Measurements from ENCODE around the gene PRKCI.

- TF ChIP-seq, protein P1, sequence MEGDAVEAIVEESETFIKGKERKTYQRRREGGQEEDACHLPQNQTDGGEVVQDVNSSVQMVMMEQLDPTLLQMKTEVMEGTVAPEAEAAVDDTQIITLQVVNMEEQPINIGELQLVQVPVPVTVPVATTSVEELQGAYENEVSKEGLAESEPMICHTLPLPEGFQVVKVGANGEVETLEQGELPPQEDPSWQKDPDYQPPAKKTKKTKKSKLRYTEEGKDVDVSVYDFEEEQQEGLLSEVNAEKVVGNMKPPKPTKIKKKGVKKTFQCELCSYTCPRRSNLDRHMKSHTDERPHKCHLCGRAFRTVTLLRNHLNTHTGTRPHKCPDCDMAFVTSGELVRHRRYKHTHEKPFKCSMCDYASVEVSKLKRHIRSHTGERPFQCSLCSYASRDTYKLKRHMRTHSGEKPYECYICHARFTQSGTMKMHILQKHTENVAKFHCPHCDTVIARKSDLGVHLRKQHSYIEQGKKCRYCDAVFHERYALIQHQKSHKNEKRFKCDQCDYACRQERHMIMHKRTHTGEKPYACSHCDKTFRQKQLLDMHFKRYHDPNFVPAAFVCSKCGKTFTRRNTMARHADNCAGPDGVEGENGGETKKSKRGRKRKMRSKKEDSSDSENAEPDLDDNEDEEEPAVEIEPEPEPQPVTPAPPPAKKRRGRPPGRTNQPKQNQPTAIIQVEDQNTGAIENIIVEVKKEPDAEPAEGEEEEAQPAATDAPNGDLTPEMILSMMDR (IDR thresholded peaks at IDR 0.05; ENCODE audit: low read length) = no peak
- no peak for TF ChIP-seq EZH2 (optimal IDR thresholded peaks at IDR 0.05; ENCODE audit: low read depth, low read length)
- TF ChIP-seq EZH2phosphoT487 (IDR thresholded peaks at IDR 0.05; ENCODE audit: low read length) = no peak
Observed at GRCh38 chr3:170226426-170226960, 4.3 kb downstream of the PRKCI start.
